ENCODE measurements around the gene KIF13A. TPM values are rescaled to one million over a fixed set of nuclear protein-coding genes. Genes with fewer than 3 reads are reported as not detected.

KIF13A gene
- total and polyA plus RNA-seq, 10 of the 15 experiments (the other 5 are each of a cell fraction or from before 2014, with no cell fraction given), result 0.02 to 0.26 (median 0.13) TPM; not detected in 2

DNA sequence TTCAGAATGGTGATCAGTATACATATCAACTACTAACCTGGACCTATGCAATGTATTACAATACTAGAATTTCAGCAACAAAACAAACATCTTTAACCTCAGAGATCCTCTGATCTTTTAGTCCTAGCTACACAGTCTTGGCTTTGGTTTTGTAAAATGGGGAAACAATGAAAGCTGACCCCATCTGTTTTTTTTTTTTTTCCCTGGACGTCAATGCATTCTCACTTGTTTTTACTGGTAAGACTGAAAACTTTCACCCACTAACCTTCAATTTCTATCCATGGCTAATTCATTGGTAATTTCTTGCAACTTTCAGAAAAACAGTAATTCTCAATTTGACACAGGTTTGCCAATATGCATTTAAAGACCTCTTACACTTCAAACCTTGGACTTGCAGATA, 3.0 kb downstream of the KIF13A start (continued):
- TF ChIP-seq, protein P1, sequence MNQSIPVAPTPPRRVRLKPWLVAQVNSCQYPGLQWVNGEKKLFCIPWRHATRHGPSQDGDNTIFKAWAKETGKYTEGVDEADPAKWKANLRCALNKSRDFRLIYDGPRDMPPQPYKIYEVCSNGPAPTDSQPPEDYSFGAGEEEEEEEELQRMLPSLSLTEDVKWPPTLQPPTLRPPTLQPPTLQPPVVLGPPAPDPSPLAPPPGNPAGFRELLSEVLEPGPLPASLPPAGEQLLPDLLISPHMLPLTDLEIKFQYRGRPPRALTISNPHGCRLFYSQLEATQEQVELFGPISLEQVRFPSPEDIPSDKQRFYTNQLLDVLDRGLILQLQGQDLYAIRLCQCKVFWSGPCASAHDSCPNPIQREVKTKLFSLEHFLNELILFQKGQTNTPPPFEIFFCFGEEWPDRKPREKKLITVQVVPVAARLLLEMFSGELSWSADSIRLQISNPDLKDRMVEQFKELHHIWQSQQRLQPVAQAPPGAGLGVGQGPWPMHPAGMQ (IDR thresholded peaks at IDR 0.05; ENCODE audit: borderline replicate concordance), result no peak
- TF ChIP-seq GABPA (IDR thresholded peaks at IDR 0.05; ENCODE audit: low read depth) (no peak), SPI1 (IDR thresholded peaks at IDR 0.05; ENCODE audit: borderline replicate concordance, insufficient read depth, low read depth, low read length) (no peak), DPF2 (IDR thresholded peaks at IDR 0.05) (no peak)

DNA sequence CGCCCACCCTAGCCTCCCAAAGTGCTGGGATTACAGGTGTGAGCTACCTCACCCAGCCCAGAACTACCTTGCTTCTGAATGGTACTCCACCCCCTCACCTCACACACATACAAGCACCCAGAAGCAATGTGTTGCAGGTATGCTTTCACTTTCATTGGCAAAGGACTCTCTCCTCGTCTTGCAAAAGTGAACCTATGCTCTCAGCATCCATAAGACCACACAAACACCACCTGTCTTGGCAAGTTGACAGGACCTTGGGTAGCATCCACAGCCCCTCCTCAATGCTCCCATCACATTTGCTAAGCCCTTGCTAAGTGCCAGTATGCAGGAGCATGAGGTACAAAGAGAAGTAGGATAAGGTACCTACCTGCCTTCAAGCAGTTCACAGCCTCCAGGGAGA, 3.7 kb downstream of the KIF13A start:
- in situ Hi-C loops (cut with MboI) (no loop called here), intact Hi-C loops (cut with micrococcal nuclease; ENCODE audit: unreplicated experiment) (no loop called here)
- Histone ChIP-seq H3K27me3 (replicated peaks in 1 of 2; ENCODE audit: control insufficient read depth in 2 of 2, insufficient read depth in 2 of 2, low read length in 1 of 2) (peaks cover 6 to 16% of the 10 kb centered on the region in 2 experiments; a peak in 3 of 4 replicates), H3K9ac (ENCODE audit: control insufficient read depth, insufficient read depth, low read length) (no peak overlapping the region), H3K4me3 (no peak overlapping the region), H3K4me1 (ENCODE audit: control insufficient read depth, insufficient read depth, low read length) (peaks cover 6% of the 10 kb centered on the region), H3K27ac (ENCODE audit: control insufficient read depth, insufficient read depth) (no peak overlapping the region), H3K36me3 (ENCODE audit: control insufficient read depth in 2 of 2, insufficient read depth in 2 of 2, low read length in 1 of 2) (no peaks in the 10 kb centered on the region), H3K9me3 (replicated peaks; ENCODE audit: control insufficient read depth, insufficient read depth, low read length) (no peaks in the 10 kb centered on the region), H3K79me2 (ENCODE audit: control insufficient read depth, insufficient read depth, low read length) (no peaks in the 10 kb centered on the region), H2AFZ (ENCODE audit: control insufficient read depth, low read depth, low read length) (no peak overlapping the region), H3K4me2 (ENCODE audit: control insufficient read depth, insufficient read depth) (no peak overlapping the region), H4K20me1 (ENCODE audit: control insufficient read depth, insufficient read depth) (no peaks in the 10 kb centered on the region)
- TF ChIP-seq SREBF1 (IDR thresholded peaks at IDR 0.05; ENCODE audit: low read length) (no peak), GABPA (IDR thresholded peaks at IDR 0.05; ENCODE audit: low read depth) (no peak), MEF2B (IDR thresholded peaks at IDR 0.05; ENCODE audit: partially characterized antibody, poor library complexity, severe bottlenecking) (no peak), DPF2 (IDR thresholded peaks at IDR 0.05) (no peak), NR2C2 (IDR thresholded peaks at IDR 0.05; ENCODE audit: borderline replicate concordance, control insufficient read depth, insufficient read length, low read depth) (no peak), SMAD1 (IDR thresholded peaks at IDR 0.05; ENCODE audit: low read depth, partially characterized antibody) (no peak), ATF7 (IDR thresholded peaks at IDR 0.05; ENCODE audit: low read depth) (no peak), NFYB (IDR thresholded peaks at IDR 0.05; ENCODE audit: insufficient read depth, low read depth, low read length) (no peak), RAD21 (IDR thresholded peaks at IDR 0.05; ENCODE audit: insufficient read depth, low read depth, low read length) (no peak), NFIC (IDR thresholded peaks at IDR 0.05; ENCODE audit: low read depth, low read length) (no peak)
- TF ChIP-seq, protein P2, sequence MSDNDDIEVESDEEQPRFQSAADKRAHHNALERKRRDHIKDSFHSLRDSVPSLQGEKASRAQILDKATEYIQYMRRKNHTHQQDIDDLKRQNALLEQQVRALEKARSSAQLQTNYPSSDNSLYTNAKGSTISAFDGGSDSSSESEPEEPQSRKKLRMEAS (IDR thresholded peaks at IDR 0.05; ENCODE audit: low read depth, low read length), result no peak
- TF ChIP-seq, protein P3, sequence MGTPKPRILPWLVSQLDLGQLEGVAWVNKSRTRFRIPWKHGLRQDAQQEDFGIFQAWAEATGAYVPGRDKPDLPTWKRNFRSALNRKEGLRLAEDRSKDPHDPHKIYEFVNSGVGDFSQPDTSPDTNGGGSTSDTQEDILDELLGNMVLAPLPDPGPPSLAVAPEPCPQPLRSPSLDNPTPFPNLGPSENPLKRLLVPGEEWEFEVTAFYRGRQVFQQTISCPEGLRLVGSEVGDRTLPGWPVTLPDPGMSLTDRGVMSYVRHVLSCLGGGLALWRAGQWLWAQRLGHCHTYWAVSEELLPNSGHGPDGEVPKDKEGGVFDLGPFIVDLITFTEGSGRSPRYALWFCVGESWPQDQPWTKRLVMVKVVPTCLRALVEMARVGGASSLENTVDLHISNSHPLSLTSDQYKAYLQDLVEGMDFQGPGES (IDR thresholded peaks at IDR 0.05), result no peak
- RAD21 ChIA-PET (ENCODE audit: unreplicated experiment), result no interaction called here
- CTCF ChIA-PET, result no interaction called here
- DNase-seq (ENCODE audit: low read depth, low spot score) (no peak), ATAC-seq (no peak), FAIRE-seq (no peak)
- SMC1A ChIA-PET (ENCODE audit: uncharacterized antibody, unreplicated experiment), result no interaction called here
- WGBS (ENCODE audit: insufficient coverage, insufficient replicate concordance, low lambda C conversion rate, missing lambda C conversion rate), result 29% methylated on average over 2 of the region's 2 CpGs
- POLR2A ChIA-PET, result no interaction called here
- BruUV-seq (replicated peaks), result no TSS peak

All from GM12878 (cell line).